Prostate gland (tissue), 2 donors: ENCODE measurements around the gene ZNF184. TPM values are rescaled to one million over a fixed set of nuclear protein-coding genes. Genes with fewer than 3 reads are reported as not detected.

ENCODE experiments used
- DNase-seq: peaks from one replicate; pipeline ENCODE4 v3.0.0-alpha.2; 2019; ENCODE audit warnings: low spot score
- H3K27ac ChIP-seq, 2 donors: fragments of 200-600 bp; sonication (generic); 2 replicates each; pipeline ENCODE4 v1.5.1; 2017 to 2019
- H3K27me3 ChIP-seq: fragments of 200-600 bp; sonication (generic); replicated peaks from 2 replicates; pipeline ENCODE4 v1.5.1; 2019; ENCODE audit not compliant: insufficient read depth
- H3K36me3 ChIP-seq, 2 donors: fragments of 200-600 bp; sonication (generic); 1 replicate in 1 of 2; 2 replicates in 1 of 2; pipeline versions ENCODE4 v1.5.1 to v1.8.1; 2017 to 2019
- H3K4me1 ChIP-seq: fragments of 200-600 bp; sonication (generic); replicated peaks from 2 replicates; pipeline ENCODE4 v1.5.1; 2019
- H3K4me3 ChIP-seq, 2 donors: fragments of 200-600 bp; sonication (generic); 2 replicates each; pipeline ENCODE4 v1.5.1; 2017 to 2019
- H3K9me3 ChIP-seq: fragments of 200-600 bp; sonication (generic); 2 replicates; pipeline ENCODE4 v1.5.1; 2017
- POLR2A ChIP-seq: fragments of 450-650 bp; IDR thresholded peaks from one replicate; pipeline ENCODE4 v1.6.1; 2016; ENCODE audit warnings: antibody characterized with exemption, mild to moderate bottlenecking
- POLR2AphosphoS5 ChIP-seq: sonication (generic); formaldehyde crosslinking; IDR thresholded peaks from one replicate; pipeline ENCODE4 v1.6.1; 2017; ENCODE audit warnings: antibody characterized with exemption
- WGBS: methylation state at CpG from one replicate; pipeline ENCODE4 v1.1.5; 2018; 5-methylcytosine and 5-hydroxymethylcytosine counted together
- intact Hi-C: fragments of 100-400 bp; cut with DNase I; formaldehyde crosslinking; loops from one replicate; pipeline ENCODE4 v1.14.2; 2022
- total RNA-seq, 2 donors: library from RNA; depleted of rRNA; stranded (reverse); fragments of >200 nt; gene quantifications; one replicate each; pipeline ENCODE4 v1.1.0, GENCODE V29; 2016
- TF ChIP-seq, protein P1 (sequence below), 4 experiments: fragments of 200-600 bp in 2 of 4; fragments of 450-650 bp in 2 of 4; sonication (generic) in 2 of 4; IDR thresholded peaks; 1 replicate in 3 of 4; 2 replicates in 1 of 4; pipeline ENCODE4 v1.5.1; 2016 to 2019; ENCODE audit warnings: antibody characterized with exemption in 4 of 4, mild to moderate bottlenecking in 2 of 4, moderate library complexity in 2 of 4

The ZNF184 gene
- total RNA-seq, 2 donors from 2014 or later: 6.2 to 8.2 TPM

DNA sequence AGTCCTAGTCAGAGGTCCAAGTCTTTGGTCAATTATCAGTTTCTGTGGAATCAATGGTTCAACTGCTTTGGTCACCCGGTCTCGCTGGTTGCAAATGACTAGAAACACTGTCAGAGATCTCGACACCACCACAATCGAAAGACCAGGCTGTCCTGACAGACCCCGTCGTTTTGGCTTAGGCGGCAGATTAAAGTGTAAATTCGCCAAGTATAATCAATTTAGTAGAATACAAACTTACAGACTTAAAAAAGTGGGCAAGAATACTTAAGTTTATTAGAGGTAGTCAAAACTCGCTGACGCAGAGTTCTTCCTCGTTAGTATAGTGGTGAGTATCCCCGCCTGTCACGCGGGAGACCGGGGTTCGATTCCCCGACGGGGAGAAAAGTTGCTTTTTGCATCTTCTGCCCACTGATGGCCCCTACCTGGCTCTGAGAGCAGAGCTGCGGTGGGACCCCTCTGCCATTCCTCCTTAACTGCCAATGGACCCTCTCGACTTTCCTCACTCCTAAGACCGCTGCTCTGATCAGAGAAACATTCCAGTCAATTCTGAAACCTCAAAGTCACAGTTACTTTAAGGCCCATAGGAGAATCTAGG lies 30.6 kb upstream of the ZNF184 start:
- intact Hi-C loops: no loop called here
- TF ChIP-seq POLR2A: no peak
- TF ChIP-seq POLR2AphosphoS5: peak; percentile 50
- peaks cover 4% of the 10 kb centered on the region for H3K27me3 ChIP-seq
- no peaks in the 10 kb centered on the region for H3K36me3 ChIP-seq
- no peak overlapping the region for H3K27ac ChIP-seq
- peak overlapping the region; percentile 10 to 29 for H3K4me3 ChIP-seq
- H3K9me3 ChIP-seq: no peaks in the 10 kb centered on the region
- WGBS: 6% methylated on average over 21 of the region's 21 CpGs
- no peaks in the 10 kb centered on the region for H3K4me1 ChIP-seq
- DNase-seq: peak; percentile 43

DNA sequence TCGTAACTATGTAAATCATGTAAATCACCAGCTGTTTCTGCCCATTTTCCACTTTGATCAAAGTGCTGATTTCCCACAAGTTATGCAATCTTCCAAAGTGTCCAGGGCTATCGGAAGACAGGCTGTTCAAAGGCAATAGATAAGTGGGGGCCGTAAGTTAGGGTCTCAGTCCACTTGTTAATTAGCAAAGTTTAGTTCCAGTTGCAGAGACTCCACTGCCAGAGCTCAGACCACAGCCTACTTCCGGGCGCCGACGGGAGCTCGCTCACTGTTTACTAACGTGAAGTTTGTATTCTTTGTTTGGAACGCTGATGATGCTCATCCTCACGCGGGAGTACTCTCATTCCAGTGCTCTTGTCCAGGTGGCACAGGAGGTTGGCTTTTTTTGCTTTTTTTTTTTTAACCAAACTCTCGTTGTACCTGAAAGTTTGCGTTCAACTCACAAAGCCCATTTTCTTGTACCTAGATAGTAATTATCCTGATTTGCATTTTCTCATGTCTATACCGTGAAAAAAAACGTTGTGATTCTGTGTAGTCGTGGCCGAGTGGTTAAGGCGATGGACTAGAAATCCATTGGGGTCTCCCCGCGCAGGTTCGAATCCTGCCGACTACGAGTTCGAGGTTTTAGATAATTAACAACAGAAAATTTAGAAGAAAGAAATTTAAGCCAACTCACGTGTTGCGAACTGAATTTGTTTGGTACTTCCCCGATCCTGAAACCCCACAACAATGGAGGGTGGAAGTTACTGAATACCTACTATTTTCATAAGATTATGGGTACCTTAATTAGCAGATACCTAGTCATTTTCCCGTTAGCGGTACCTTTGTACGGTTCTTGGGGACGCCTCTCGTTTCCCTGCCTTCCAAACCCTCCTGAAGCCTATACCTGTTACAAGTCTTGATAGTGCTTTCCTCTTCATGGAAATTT lies 29.9 kb upstream of the ZNF184 start:
- intact Hi-C loops: no loop called here
- Histone ChIP-seq H3K27me3 (peaks cover 4% of the 10 kb centered on the region), H3K36me3 (no peaks in the 10 kb centered on the region), H3K4me3 (peak overlapping the region; percentile 10 to 29), H3K27ac (no peak overlapping the region), H3K4me1 (no peaks in the 10 kb centered on the region), H3K9me3 (no peaks in the 10 kb centered on the region)
- 2% methylated on average over 33 of the region's 33 CpGs for WGBS
- DNase-seq: no peak
- TF ChIP-seq POLR2AphosphoS5: peak; percentile 11
- TF ChIP-seq, protein P1, sequence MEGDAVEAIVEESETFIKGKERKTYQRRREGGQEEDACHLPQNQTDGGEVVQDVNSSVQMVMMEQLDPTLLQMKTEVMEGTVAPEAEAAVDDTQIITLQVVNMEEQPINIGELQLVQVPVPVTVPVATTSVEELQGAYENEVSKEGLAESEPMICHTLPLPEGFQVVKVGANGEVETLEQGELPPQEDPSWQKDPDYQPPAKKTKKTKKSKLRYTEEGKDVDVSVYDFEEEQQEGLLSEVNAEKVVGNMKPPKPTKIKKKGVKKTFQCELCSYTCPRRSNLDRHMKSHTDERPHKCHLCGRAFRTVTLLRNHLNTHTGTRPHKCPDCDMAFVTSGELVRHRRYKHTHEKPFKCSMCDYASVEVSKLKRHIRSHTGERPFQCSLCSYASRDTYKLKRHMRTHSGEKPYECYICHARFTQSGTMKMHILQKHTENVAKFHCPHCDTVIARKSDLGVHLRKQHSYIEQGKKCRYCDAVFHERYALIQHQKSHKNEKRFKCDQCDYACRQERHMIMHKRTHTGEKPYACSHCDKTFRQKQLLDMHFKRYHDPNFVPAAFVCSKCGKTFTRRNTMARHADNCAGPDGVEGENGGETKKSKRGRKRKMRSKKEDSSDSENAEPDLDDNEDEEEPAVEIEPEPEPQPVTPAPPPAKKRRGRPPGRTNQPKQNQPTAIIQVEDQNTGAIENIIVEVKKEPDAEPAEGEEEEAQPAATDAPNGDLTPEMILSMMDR (IDR thresholded peaks at IDR 0.05): no peak

DNA sequence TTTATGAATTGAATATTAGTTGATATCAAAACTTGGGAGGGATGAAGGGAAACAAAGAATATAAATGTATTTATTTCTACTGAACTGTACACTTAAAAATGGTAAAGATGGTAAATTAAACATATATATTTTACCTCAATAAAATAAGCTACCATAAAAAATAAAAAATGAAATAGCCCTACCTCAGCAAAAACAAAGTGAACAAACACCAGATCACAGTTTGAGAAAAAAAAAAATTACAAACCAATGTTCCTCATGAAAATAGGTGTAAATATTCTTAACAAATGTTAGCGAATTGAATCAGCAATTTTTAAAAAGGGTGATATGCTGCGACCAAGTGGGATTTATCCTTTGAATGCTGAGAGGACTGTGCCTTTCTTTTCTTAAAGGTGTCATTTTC lies 28.3 kb upstream of the ZNF184 start:
- Histone ChIP-seq H3K4me1 (no peaks in the 10 kb centered on the region), H3K27me3 (peaks cover 4% of the 10 kb centered on the region), H3K36me3 (no peaks in the 10 kb centered on the region), H3K4me3 (no peak overlapping the region), H3K9me3 (no peaks in the 10 kb centered on the region), H3K27ac (no peak overlapping the region)
- 87% methylated on average over 2 of the region's 2 CpGs for WGBS
- intact Hi-C loops: no loop called here
- TF ChIP-seq, protein P1 (IDR thresholded peaks at IDR 0.05): no peak
- TF ChIP-seq POLR2A (no peak), POLR2AphosphoS5 (no peak)
- no peak for DNase-seq

DNA sequence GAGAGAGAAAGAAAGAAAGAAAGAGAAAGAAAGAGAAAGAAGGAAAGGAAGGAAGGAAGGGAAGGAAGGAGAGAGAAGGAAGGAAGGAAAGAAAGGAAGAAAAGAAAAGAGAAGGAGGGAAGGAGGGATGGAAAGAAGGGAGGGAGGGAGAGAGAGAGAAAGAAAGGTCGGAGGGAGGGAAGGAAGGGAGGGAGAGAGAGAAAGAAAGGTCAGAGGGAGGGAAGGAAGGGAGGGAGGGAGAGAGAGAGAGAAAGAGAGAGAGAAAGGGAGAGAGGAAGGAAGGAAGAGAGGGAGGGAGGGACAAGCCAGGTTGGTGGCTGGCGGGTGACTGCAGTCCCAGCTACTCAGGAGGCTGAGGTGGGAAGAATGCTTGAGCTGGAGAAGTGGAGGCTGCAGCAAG lies 27.3 kb upstream of the ZNF184 start:
- H3K27ac ChIP-seq: no peak overlapping the region
- no peak for DNase-seq
- peaks cover 7% of the 10 kb centered on the region for H3K27me3 ChIP-seq
- H3K4me3 ChIP-seq: no peak overlapping the region
- no peaks in the 10 kb centered on the region for H3K4me1 ChIP-seq
- H3K9me3 ChIP-seq: no peaks in the 10 kb centered on the region
- intact Hi-C loops: no loop called here
- H3K36me3 ChIP-seq: no peaks in the 10 kb centered on the region
- TF ChIP-seq POLR2A (no peak), POLR2AphosphoS5 (no peak)
- TF ChIP-seq, protein P1 (IDR thresholded peaks at IDR 0.05): no peak
- WGBS: 34% methylated on average over 2 of the region's 2 CpGs

DNA sequence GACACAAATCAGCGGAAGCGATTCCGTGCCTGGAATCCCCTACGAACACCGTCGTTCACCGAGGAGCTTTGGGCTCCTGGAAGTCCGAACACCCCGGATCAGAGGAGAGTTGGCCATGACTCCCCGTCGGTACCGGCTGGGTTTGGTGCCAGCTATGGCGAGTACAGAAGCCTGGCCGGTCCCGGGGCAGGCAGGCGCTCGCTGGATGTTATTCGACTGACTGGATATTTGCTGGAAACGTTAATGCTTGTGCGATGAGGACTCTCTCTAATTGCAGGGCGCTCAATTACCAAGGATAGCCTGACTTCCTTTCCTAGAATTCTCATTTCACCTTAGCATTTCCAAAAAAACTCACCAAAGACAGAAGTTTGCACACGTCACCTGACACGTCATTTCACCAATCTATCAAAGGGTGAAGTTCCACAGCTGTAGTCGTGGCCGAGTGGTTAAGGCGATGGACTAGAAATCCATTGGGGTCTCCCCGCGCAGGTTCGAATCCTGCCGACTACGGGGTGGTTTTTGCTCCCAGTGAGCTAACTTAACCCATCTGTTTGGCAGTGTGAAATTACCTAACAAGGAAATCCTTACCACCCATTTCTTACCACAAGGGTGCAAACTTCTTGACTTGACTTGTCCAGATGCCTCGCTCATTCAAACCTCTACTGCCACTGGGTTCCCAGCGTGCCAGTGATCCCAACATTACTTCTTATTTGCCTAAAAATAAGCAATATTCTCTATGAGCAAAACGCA lies 22.7 kb upstream of the ZNF184 start:
- intact Hi-C loops: no loop called here
- 4% methylated on average over 34 of the region's 34 CpGs for WGBS
- H3K27me3 ChIP-seq: peaks cover 7% of the 10 kb centered on the region
- no peaks in the 10 kb centered on the region for H3K36me3 ChIP-seq
- H3K9me3 ChIP-seq: no peaks in the 10 kb centered on the region
- no peak overlapping the region for H3K27ac ChIP-seq
- H3K4me3 ChIP-seq: peak overlapping the region; percentile 6 to 23
- DNase-seq: no peak
- TF ChIP-seq POLR2A (no peak), POLR2AphosphoS5 (no peak)
- TF ChIP-seq, protein P1 (IDR thresholded peaks at IDR 0.05): no peak
- no peaks in the 10 kb centered on the region for H3K4me1 ChIP-seq
